Ovary (tissue), 9 donors: Measurements from ENCODE around the gene WFDC2. TPM values are rescaled to one million over a fixed set of nuclear protein-coding genes. Genes with fewer than 3 reads are reported as not detected.

Source experiments
- DNase-seq, 5 donors: peaks; one replicate each; pipeline ENCODE4 v3.0.0-alpha.2; 2019 to 2020
- H3K27ac ChIP-seq, 2 donors: fragments of 200-600 bp; one replicate each; pipeline versions ENCODE4 v1.5.1 to v1.8.0; 2019 to 2022
- H3K27me3 ChIP-seq: fragments of 200-600 bp; one replicate; pipeline ENCODE4 v1.8.0; 2022
- H3K36me3 ChIP-seq: fragments of 200-600 bp; sonication (generic); one replicate; pipeline ENCODE4 v1.5.1; 2019
- H3K4me1 ChIP-seq: one replicate; pipeline ENCODE4 v1.8.1; 2013; ENCODE audit warnings: mild to moderate bottlenecking, moderate library complexity; ENCODE audit not compliant: insufficient read depth
- H3K4me3 ChIP-seq: fragments of 200-600 bp; sonication (generic); one replicate; pipeline ENCODE4 v1.5.1; 2017
- H3K9me3 ChIP-seq, 2 donors: fragments of 200-600 bp in 1 of 2; sonication (generic) in 1 of 2; one replicate each; pipeline versions ENCODE4 v1.5.1 to v1.8.1; 2013 to 2019; ENCODE audit warnings: mild to moderate bottlenecking in 1 of 2, moderate library complexity in 1 of 2
- EP300 ChIP-seq: sonication (generic); formaldehyde crosslinking; IDR thresholded peaks from one replicate; pipeline ENCODE4 v1.6.1; 2017; ENCODE audit warnings: antibody characterized with exemption
- POLR2A ChIP-seq: fragments of 450-650 bp; IDR thresholded peaks from one replicate; pipeline ENCODE4 v1.6.1; 2017; ENCODE audit warnings: antibody characterized with exemption, mild to moderate bottlenecking, moderate library complexity
- WGBS, 3 donors: extraction: QIAGEN DNeasy Blood & Tissue Kit in 1 of 3; methylation state at CpG; one replicate each; pipeline versions ENCODE4 v1.1.5 to v1.1.7; 2013 to 2017; 5-methylcytosine and 5-hydroxymethylcytosine counted together
- intact Hi-C, 4 donors: fragments of 100-400 bp; cut with DNase I; formaldehyde crosslinking; loops; one replicate each; pipeline versions ENCODE4 v1.11.0 to v1.15.1; 2022 to 2023
- polyA plus RNA-seq, 2 donors: library from polyadenylated mRNA; stranded (reverse); fragments of 200-250 nt in 1 of 2; fragments of 350-450 nt in 1 of 2; fragmentation: Illumina TruSeq in 1 of 2; extraction: RNeasy Lipid Tissue Mini Kit (QIAGEN cat#74804) in 1 of 2; gene quantifications; one replicate each; pipeline ENCODE4 v1.2.3, GENCODE V29; 2013 to 2014
- total RNA-seq, 7 donors: library from RNA; depleted of rRNA in 2 of 7; stranded (reverse); fragments of >200 nt in 2 of 7; fragmentation: NEBNext Ultra II Directional in 3 of 7; extraction: Animal tissue kit (Norgen Biotek cat#: 25700) in 3 of 7; gene quantifications; one replicate each; pipeline versions ENCODE4 v1.1.0 to v1.2.4, GENCODE V29; 2016 to 2023
- TF ChIP-seq, protein P1 (sequence below), 3 donors: fragments of 450-650 bp in 2 of 3; fragments of 200-600 bp in 1 of 3; IDR thresholded peaks; one replicate each; pipeline versions ENCODE4 v1.5.1 to v1.8.0; 2016 to 2022; ENCODE audit warnings: antibody characterized with exemption in 3 of 3, mild to moderate bottlenecking in 1 of 3
- donor health status: DM: no; HTN: no; CAD: no; lungs with moderate emphysema.
- donor health status: DM: no; HTN: no; CAD: no.
- donor health status: Bipolar disorder and iron deficiency.
- donor health status: DM: yes; HTN: yes; CAD: no.
- donor health status: DM: no; HTN: no; CAD: no.
- donor health status: DM: yes; HTN: yes; CAD: no.

The WFDC2 gene
- total and polyA plus RNA-seq, 9 donors = 1.2 to 246 (median 17.5) TPM

DNA sequence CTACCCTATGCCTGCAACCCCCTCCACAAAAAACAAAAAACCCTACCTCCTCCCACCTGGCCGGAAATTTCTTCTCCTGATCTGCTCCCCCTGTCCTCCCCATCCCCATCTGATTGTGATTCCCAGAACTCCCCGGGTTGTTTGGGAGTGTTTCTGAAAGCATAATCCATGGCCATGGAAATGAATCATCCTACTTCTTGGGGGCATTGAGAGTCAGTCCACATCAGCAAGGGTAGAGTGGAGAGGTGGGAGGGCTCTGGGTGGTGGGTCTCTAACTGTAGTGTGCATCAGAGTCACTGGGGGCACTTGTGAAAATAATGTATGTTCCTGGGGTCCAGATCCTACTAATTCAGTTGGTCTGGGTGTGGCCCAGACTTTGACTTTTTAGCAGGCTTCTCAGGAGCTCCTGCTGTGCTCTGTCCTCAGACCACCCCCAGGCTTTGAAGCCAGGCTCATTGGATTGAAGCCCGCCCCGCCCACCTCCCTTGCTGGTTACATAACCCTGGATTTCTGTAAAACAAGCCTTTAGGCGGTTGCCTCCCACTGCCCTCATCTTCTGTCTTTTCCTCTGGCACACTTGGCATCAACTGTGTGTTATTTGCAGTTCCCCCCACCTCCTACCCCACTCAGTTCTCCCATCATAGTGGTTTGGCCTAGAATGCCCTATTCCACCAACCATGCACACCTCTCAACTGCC lies 43.1 kb upstream of the WFDC2 start:
- peak in 4 of 5 donors; percentile 30 to 60 (median 43) for DNase-seq
- H3K36me3 ChIP-seq = no peaks in the 10 kb centered on the region

GRCh38 chr20:45427236-45428149 lies 42.1 kb upstream of the WFDC2 start:
- H3K27me3 ChIP-seq = no peaks in the 10 kb centered on the region
- WGBS, 3 donors = 65 to 72% (median 65%) methylated on average over 14 of the region's 14 CpGs
- intact Hi-C loops = loop anchor here in 1 of 4 donors (10.0 kb wide), 1 partner anchor 53 kb away; the partner anchor contains the start of gene TP53TG5
- no peaks in the 10 kb centered on the region for H3K36me3 ChIP-seq
- TF ChIP-seq POLR2A = no peak
- H3K4me1 ChIP-seq = peaks cover 4% of the 10 kb centered on the region
- H3K9me3 ChIP-seq = no peaks in the 10 kb centered on the region
- DNase-seq = no peak
- no peak overlapping the region for H3K27ac ChIP-seq
- no peak overlapping the region for H3K4me3 ChIP-seq

More for the DNA sequence above, 43.1 kb upstream of the WFDC2 start:
- no peak overlapping the region for H3K4me3 ChIP-seq
- H3K9me3 ChIP-seq = no peaks in the 10 kb centered on the region
- H3K4me1 ChIP-seq = peaks cover 4% of the 10 kb centered on the region
- H3K27ac ChIP-seq = no peak overlapping the region
- no peaks in the 10 kb centered on the region for H3K27me3 ChIP-seq
- intact Hi-C loops = loop anchor here in 1 of 4 donors (10.0 kb wide), 1 partner anchor 52 kb away; the partner anchor contains the start of gene TP53TG5
- WGBS, 3 donors = 59 to 71% (median 61%) methylated on average over 5 of the region's 5 CpGs
- TF ChIP-seq, protein P1, sequence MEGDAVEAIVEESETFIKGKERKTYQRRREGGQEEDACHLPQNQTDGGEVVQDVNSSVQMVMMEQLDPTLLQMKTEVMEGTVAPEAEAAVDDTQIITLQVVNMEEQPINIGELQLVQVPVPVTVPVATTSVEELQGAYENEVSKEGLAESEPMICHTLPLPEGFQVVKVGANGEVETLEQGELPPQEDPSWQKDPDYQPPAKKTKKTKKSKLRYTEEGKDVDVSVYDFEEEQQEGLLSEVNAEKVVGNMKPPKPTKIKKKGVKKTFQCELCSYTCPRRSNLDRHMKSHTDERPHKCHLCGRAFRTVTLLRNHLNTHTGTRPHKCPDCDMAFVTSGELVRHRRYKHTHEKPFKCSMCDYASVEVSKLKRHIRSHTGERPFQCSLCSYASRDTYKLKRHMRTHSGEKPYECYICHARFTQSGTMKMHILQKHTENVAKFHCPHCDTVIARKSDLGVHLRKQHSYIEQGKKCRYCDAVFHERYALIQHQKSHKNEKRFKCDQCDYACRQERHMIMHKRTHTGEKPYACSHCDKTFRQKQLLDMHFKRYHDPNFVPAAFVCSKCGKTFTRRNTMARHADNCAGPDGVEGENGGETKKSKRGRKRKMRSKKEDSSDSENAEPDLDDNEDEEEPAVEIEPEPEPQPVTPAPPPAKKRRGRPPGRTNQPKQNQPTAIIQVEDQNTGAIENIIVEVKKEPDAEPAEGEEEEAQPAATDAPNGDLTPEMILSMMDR (IDR thresholded peaks at IDR 0.05) = no peak
- no peak for TF ChIP-seq POLR2A
- TF ChIP-seq EP300 = no peak

GRCh38 chr20:45429618-45430017 lies 39.9 kb upstream of the WFDC2 start:
- no peaks in the 10 kb centered on the region for H3K27me3 ChIP-seq
- TF ChIP-seq POLR2A (no peak), EP300 (no peak)
- TF ChIP-seq, protein P1 (IDR thresholded peaks at IDR 0.05) = no peak
- no peaks in the 10 kb centered on the region for H3K36me3 ChIP-seq
- DNase-seq = no peak
- WGBS, 3 donors = 72 to 85% (median 76%) methylated on average over 2 of the region's 2 CpGs
- no peak overlapping the region for H3K27ac ChIP-seq
- H3K4me3 ChIP-seq = no peak overlapping the region
- H3K4me1 ChIP-seq = peaks cover 4% of the 10 kb centered on the region
- no peaks in the 10 kb centered on the region for H3K9me3 ChIP-seq
- intact Hi-C loops = loop anchor here in 1 of 4 donors (10.0 kb wide), 1 partner anchor 55 kb away; the partner anchor contains the start of gene TP53TG5

- Histone ChIP-seq H3K4me1 (peaks cover 2% of the 10 kb centered on the region), H3K27me3 (no peaks in the 10 kb centered on the region), H3K9me3 (no peaks in the 10 kb centered on the region), H3K4me3 (no peak overlapping the region), H3K27ac (no peak overlapping the region), H3K36me3 (no peaks in the 10 kb centered on the region)
- WGBS, 3 donors = 82 to 90% (median 87%) methylated on average over 5 of the region's 5 CpGs
- TF ChIP-seq POLR2A (no peak), EP300 (no peak)
- TF ChIP-seq, protein P1 (IDR thresholded peaks at IDR 0.05) = no peak
- intact Hi-C loops = no loop called here
- no peak for DNase-seq
Observed at GRCh38 chr20:45432294-45432693, 37.3 kb upstream of the WFDC2 start.
